GM23338 (cell line): ENCODE measurements around the gene DMD. TPM values are rescaled to one million over a fixed set of nuclear protein-coding genes. Genes with fewer than 3 reads are reported as not detected.

Experiments used
- ATAC-seq: fragments of 200-7000 bp; cut with Tn5 transposase; 3 replicates; pipeline ENCODE4 v1.9.1; 2020
- DNase-seq: peaks from one replicate; pipeline ENCODE4 v3.0.0-alpha.2; 2015; ENCODE audit warnings: low spot score
- H2AFZ ChIP-seq: fragments of 200-600 bp; sonication (generic); 2 replicates; pipeline ENCODE4 v1.8.0; 2016; ENCODE audit warnings: antibody characterized with exemption, mild to moderate bottlenecking, moderate library complexity
- H3F3A ChIP-seq: fragments of 200-600 bp; sonication (generic); replicated peaks from 2 replicates; pipeline ENCODE4 v1.8.0; 2017; ENCODE audit warnings: antibody characterized with exemption, mixed run types, low read depth
- H3K27ac ChIP-seq: fragments of 200-600 bp; sonication (generic); 2 replicates; pipeline ENCODE4 v1.6.1; 2016; ENCODE audit warnings: low read depth
- H3K27me3 ChIP-seq: fragments of 200-600 bp; sonication (generic); 2 replicates; pipeline ENCODE4 v1.8.0; 2016; ENCODE audit warnings: mild to moderate bottlenecking, mixed run types, moderate library complexity; ENCODE audit not compliant: insufficient read depth
- H3K36me3 ChIP-seq: fragments of 200-600 bp; sonication (generic); 2 replicates; pipeline ENCODE4 v1.8.0; 2016; ENCODE audit warnings: mild to moderate bottlenecking; ENCODE audit not compliant: insufficient read depth
- H3K4me1 ChIP-seq: fragments of 200-600 bp; sonication (generic); 2 replicates; pipeline ENCODE4 v1.8.0; 2016; ENCODE audit warnings: mild to moderate bottlenecking, moderate library complexity; ENCODE audit not compliant: insufficient read depth
- H3K4me2 ChIP-seq: fragments of 200-600 bp; sonication (generic); 2 replicates; pipeline ENCODE4 v1.7.1; 2017; ENCODE audit warnings: mixed run types
- H3K4me3 ChIP-seq: fragments of 200-600 bp; sonication (generic); 2 replicates; pipeline ENCODE4 v1.6.1; 2016; ENCODE audit warnings: mixed run types
- H3K79me2 ChIP-seq: fragments of 200-600 bp; sonication (generic); replicated peaks from 2 replicates; pipeline ENCODE4 v1.8.0; 2017; ENCODE audit warnings: mild to moderate bottlenecking; ENCODE audit not compliant: insufficient read depth
- H3K9me2 ChIP-seq: fragments of 200-600 bp; sonication (generic); 2 replicates; pipeline ENCODE4 v1.8.0; 2017; ENCODE audit not compliant: insufficient read depth
- H4K20me1 ChIP-seq: fragments of 200-600 bp; sonication (generic); replicated peaks from 2 replicates; pipeline ENCODE4 v1.8.0; 2017; ENCODE audit warnings: mild to moderate bottlenecking; ENCODE audit not compliant: insufficient read depth
- H3K27ac Mint-ChIP-seq: 2 replicates; pipeline ENCODE4 v1.8.0; 2020; ENCODE audit warnings: inconsistent platforms, mild to moderate bottlenecking, moderate library complexity, mixed read lengths
- H3K27me3 Mint-ChIP-seq: 3 replicates; pipeline ENCODE4 v1.8.0; 2022; ENCODE audit warnings: low read depth, mild to moderate bottlenecking, moderate library complexity, mixed read lengths, inconsistent platforms; ENCODE audit not compliant: insufficient read depth, poor library complexity
- H3K36me3 Mint-ChIP-seq: 3 replicates; pipeline ENCODE4 v1.8.0; 2021; ENCODE audit warnings: low read depth, mild to moderate bottlenecking, inconsistent platforms, moderate library complexity, mixed read lengths
- H3K4me1 Mint-ChIP-seq: 3 replicates; pipeline ENCODE4 v1.8.0; 2020; ENCODE audit warnings: mild to moderate bottlenecking, inconsistent platforms, mixed read lengths
- H3K4me3 Mint-ChIP-seq: 3 replicates; pipeline ENCODE4 v1.8.0; 2021; ENCODE audit warnings: moderate library complexity, mild to moderate bottlenecking, inconsistent platforms, mixed read lengths
- H3K9me3 Mint-ChIP-seq: 3 replicates; pipeline ENCODE4 v1.8.0; 2020; ENCODE audit warnings: moderate library complexity, mild to moderate bottlenecking, inconsistent platforms, mixed read lengths
- CREB1 ChIP-seq: fragments of 250-450 bp; sonication (Bioruptor Pico); IDR thresholded peaks from 2 replicates; pipeline ENCODE4 v1.5.0; 2020; ENCODE audit warnings: low read depth, mild to moderate bottlenecking, moderate library complexity
- EZH2 ChIP-seq: fragments of 200-600 bp; sonication (generic); IDR thresholded peaks from one replicate; pipeline ENCODE4 v1.8.0; 2017; ENCODE audit warnings: antibody characterized with exemption, mild to moderate bottlenecking, low read depth; ENCODE audit not compliant: unreplicated experiment
- EZH2phosphoT487 ChIP-seq: fragments of 200-600 bp; sonication (generic); IDR thresholded peaks from one replicate; pipeline ENCODE4 v1.8.1; 2018; ENCODE audit warnings: antibody characterized with exemption; ENCODE audit not compliant: unreplicated experiment
- JUNB ChIP-seq: IDR thresholded peaks from one replicate; pipeline ENCODE4 v1.6.1; 2016; ENCODE audit warnings: antibody characterized with exemption; ENCODE audit not compliant: unreplicated experiment
- NANOG ChIP-seq: IDR thresholded peaks from 2 replicates; pipeline ENCODE4 v1.6.1; 2016; ENCODE audit warnings: antibody characterized with exemption, borderline replicate concordance
- POLR2AphosphoS5 ChIP-seq: IDR thresholded peaks from 2 replicates; pipeline ENCODE4 v1.6.1; 2016; ENCODE audit warnings: antibody characterized with exemption, low read depth
- STAT1 ChIP-seq: IDR thresholded peaks from one replicate; pipeline ENCODE4 v1.6.1; 2016; ENCODE audit warnings: antibody characterized with exemption; ENCODE audit not compliant: unreplicated experiment
- ZNF114 ChIP-seq: fragments of 250-450 bp; sonication (Bioruptor Pico); IDR thresholded peaks from 2 replicates; pipeline ENCODE4 v1.5.0; 2020; ENCODE audit warnings: mild to moderate bottlenecking, moderate library complexity
- ZNF331 ChIP-seq: fragments of 250-450 bp; sonication (Bioruptor Pico); IDR thresholded peaks from 2 replicates; pipeline ENCODE4 v1.5.0; 2020; ENCODE audit warnings: low read depth, mild to moderate bottlenecking, moderate library complexity
- polyA plus RNA-seq: library from polyadenylated mRNA; unstranded; fragments of >200 nt; fragmentation: Nextera tagmentation; extraction: Ambion mirVana; gene quantifications from 2 replicates; pipeline ENCODE4 v1.2.1, GENCODE V29; 2016
- total RNA-seq: library from RNA; depleted of rRNA; stranded (reverse); fragments of >200 nt; shearing (Covaris generic); gene quantifications from 2 replicates; pipeline ENCODE4 v1.2.3, GENCODE V29; 2014
- TF ChIP-seq, protein P1 (sequence below): fragments of 250-450 bp; sonication (Bioruptor Pico); IDR thresholded peaks from 2 replicates; pipeline ENCODE4 v1.5.0; 2020; ENCODE audit warnings: mild to moderate bottlenecking, moderate library complexity
- TF ChIP-seq, protein P2 (sequence below): IDR thresholded peaks from one replicate; pipeline ENCODE4 v1.6.1; 2018; ENCODE audit warnings: antibody characterized with exemption; ENCODE audit not compliant: unreplicated experiment

Gene DMD
- total and polyA plus RNA-seq, 2 experiments from 2014 or later = 4.5 to 7.6 TPM

DNA sequence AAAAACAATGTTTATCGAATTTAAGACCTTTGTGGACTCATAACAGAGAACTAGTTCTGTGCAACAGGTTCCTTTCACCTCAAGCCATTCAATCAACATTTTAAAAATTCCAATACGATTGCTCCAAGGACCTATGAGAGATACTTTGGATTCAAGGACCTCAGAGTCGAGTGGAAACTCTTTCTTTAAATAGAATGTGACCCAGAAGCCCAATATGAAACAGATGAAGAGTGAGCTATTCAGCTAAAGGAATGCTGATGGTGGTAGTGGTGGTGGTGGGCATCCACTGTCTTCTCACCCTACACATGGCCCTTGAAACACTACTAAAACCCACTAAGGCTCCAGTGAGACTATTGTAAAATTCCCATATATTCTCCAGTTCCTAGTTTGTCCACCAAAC is 257.2 kb downstream of the DMD start (continued):
- TF ChIP-seq, protein P1, sequence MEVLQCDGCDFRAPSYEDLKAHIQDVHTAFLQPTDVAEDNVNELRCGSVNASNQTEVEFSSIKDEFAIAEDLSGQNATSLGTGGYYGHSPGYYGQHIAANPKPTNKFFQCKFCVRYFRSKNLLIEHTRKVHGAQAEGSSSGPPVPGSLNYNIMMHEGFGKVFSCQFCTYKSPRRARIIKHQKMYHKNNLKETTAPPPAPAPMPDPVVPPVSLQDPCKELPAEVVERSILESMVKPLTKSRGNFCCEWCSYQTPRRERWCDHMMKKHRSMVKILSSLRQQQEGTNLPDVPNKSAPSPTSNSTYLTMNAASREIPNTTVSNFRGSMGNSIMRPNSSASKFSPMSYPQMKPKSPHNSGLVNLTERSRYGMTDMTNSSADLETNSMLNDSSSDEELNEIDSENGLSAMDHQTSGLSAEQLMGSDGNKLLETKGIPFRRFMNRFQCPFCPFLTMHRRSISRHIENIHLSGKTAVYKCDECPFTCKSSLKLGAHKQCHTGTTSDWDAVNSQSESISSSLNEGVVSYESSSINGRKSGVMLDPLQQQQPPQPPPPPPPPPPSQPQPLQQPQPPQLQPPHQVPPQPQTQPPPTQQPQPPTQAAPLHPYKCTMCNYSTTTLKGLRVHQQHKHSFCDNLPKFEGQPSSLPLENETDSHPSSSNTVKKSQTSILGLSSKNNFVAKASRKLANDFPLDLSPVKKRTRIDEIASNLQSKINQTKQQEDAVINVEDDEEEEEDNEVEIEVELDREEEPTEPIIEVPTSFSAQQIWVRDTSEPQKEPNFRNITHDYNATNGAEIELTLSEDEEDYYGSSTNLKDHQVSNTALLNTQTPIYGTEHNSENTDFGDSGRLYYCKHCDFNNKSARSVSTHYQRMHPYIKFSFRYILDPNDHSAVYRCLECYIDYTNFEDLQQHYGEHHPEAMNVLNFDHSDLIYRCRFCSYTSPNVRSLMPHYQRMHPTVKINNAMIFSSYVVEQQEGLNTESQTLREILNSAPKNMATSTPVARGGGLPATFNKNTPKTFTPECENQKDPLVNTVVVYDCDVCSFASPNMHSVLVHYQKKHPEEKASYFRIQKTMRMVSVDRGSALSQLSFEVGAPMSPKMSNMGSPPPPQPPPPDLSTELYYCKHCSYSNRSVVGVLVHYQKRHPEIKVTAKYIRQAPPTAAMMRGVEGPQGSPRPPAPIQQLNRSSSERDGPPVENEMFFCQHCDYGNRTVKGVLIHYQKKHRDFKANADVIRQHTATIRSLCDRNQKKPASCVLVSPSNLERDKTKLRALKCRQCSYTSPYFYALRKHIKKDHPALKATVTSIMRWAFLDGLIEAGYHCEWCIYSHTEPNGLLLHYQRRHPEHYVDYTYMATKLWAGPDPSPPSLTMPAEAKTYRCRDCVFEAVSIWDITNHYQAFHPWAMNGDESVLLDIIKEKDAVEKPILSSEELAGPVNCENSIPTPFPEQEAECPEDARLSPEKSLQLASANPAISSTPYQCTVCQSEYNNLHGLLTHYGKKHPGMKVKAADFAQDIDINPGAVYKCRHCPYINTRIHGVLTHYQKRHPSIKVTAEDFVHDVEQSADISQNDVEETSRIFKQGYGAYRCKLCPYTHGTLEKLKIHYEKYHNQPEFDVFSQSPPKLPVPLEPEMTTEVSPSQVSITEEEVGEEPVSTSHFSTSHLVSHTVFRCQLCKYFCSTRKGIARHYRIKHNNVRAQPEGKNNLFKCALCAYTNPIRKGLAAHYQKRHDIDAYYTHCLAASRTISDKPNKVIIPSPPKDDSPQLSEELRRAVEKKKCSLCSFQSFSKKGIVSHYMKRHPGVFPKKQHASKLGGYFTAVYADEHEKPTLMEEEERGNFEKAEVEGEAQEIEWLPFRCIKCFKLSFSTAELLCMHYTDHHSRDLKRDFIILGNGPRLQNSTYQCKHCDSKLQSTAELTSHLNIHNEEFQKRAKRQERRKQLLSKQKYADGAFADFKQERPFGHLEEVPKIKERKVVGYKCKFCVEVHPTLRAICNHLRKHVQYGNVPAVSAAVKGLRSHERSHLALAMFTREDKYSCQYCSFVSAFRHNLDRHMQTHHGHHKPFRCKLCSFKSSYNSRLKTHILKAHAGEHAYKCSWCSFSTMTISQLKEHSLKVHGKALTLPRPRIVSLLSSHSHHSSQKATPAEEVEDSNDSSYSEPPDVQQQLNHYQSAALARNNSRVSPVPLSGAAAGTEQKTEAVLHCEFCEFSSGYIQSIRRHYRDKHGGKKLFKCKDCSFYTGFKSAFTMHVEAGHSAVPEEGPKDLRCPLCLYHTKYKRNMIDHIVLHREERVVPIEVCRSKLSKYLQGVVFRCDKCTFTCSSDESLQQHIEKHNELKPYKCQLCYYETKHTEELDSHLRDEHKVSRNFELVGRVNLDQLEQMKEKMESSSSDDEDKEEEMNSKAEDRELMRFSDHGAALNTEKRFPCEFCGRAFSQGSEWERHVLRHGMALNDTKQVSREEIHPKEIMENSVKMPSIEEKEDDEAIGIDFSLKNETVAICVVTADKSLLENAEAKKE (CRISPR knock-in tag) = no peak
- no peak for TF ChIP-seq CREB1 (CRISPR knock-in tag)

GRCh38 chrX:32948130-32948529 is 263.2 kb downstream of the DMD start:
- no peaks in the 10 kb centered on the region for H3K9me2 ChIP-seq
- H3K4me2 ChIP-seq = no peak overlapping the region
- H3F3A ChIP-seq = no peaks in the 10 kb centered on the region
- Mint-ChIP-seq H3K4me3 (no peak overlapping the region), H3K4me1 (no peaks in the 10 kb centered on the region), H3K27ac (no peak overlapping the region; the same call in 1 of the 2 replicates), H3K9me3 (no peaks in the 10 kb centered on the region), H3K36me3 (no peaks in the 10 kb centered on the region), H3K27me3 (no peaks in the 10 kb centered on the region)
- ATAC-seq = no peak
- DNase-seq = no peak
- H4K20me1 ChIP-seq = no peaks in the 10 kb centered on the region
- H3K79me2 ChIP-seq = no peaks in the 10 kb centered on the region
- no peaks in the 10 kb centered on the region for H3K36me3 ChIP-seq
- H2AFZ ChIP-seq = no peak overlapping the region
- H3K4me1 ChIP-seq = peaks cover 14% of the 10 kb centered on the region
- no peak overlapping the region for H3K4me3 ChIP-seq
- H3K27ac ChIP-seq = no peak overlapping the region
- no peaks in the 10 kb centered on the region for H3K27me3 ChIP-seq
- TF ChIP-seq JUNB (no peak), EZH2 (no peak), NANOG (no peak), EZH2phosphoT487 (no peak), POLR2AphosphoS5 (no peak), STAT1 (no peak), ZNF331 (no peak), ZNF114 (CRISPR knock-in tag) (no peak)
- TF ChIP-seq, protein P2, sequence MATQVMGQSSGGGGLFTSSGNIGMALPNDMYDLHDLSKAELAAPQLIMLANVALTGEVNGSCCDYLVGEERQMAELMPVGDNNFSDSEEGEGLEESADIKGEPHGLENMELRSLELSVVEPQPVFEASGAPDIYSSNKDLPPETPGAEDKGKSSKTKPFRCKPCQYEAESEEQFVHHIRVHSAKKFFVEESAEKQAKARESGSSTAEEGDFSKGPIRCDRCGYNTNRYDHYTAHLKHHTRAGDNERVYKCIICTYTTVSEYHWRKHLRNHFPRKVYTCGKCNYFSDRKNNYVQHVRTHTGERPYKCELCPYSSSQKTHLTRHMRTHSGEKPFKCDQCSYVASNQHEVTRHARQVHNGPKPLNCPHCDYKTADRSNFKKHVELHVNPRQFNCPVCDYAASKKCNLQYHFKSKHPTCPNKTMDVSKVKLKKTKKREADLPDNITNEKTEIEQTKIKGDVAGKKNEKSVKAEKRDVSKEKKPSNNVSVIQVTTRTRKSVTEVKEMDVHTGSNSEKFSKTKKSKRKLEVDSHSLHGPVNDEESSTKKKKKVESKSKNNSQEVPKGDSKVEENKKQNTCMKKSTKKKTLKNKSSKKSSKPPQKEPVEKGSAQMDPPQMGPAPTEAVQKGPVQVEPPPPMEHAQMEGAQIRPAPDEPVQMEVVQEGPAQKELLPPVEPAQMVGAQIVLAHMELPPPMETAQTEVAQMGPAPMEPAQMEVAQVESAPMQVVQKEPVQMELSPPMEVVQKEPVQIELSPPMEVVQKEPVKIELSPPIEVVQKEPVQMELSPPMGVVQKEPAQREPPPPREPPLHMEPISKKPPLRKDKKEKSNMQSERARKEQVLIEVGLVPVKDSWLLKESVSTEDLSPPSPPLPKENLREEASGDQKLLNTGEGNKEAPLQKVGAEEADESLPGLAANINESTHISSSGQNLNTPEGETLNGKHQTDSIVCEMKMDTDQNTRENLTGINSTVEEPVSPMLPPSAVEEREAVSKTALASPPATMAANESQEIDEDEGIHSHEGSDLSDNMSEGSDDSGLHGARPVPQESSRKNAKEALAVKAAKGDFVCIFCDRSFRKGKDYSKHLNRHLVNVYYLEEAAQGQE = no peak
